Body of pancreas (tissue), 4 donors: ENCODE results near the gene RNLS. TPM values are rescaled to one million over a fixed set of nuclear protein-coding genes. Genes with fewer than 3 reads are reported as not detected.

Source experiments
- ATAC-seq: fragments of 150-250 bp; one replicate; pipeline ENCODE4 v1.9.1; 2016
- DNase-seq, 4 donors: peaks; one replicate each; pipeline ENCODE4 v3.0.0-alpha.2; 2019
- H3K27ac ChIP-seq, 4 donors: fragments of 200-600 bp; sonication (generic); 1 replicate in 3 of 4; 2 replicates in 1 of 4; pipeline versions ENCODE4 v1.5.1 to v1.6.1; 2016 to 2019; ENCODE audit warnings: mild to moderate bottlenecking in 1 of 4, mixed read lengths in 1 of 4, moderate library complexity in 1 of 4
- H3K27me3 ChIP-seq, 2 donors: fragments of 200-600 bp; sonication (generic); one replicate each; pipeline ENCODE4 v1.6.0; 2016; ENCODE audit warnings: mild to moderate bottlenecking in 1 of 2
- H3K36me3 ChIP-seq, 2 donors: fragments of 200-600 bp; sonication (generic); replicated peaks in 1 of 2; 2 replicates each; pipeline ENCODE4 v1.5.1; 2016; ENCODE audit warnings: low read depth in 2 of 2; ENCODE audit not compliant: insufficient read depth in 1 of 2
- H3K4me1 ChIP-seq: fragments of 200-600 bp; sonication (generic); one replicate; pipeline ENCODE4 v1.6.0; 2016
- H3K4me3 ChIP-seq, 2 donors: fragments of 200-600 bp; sonication (generic); 1 replicate in 1 of 2; 2 replicates in 1 of 2; pipeline ENCODE4 v1.5.1; 2016 to 2019
- H3K9me3 ChIP-seq, 3 donors: fragments of 200-600 bp; sonication (generic); 1 replicate in 2 of 3; 2 replicates in 1 of 3; pipeline ENCODE4 v1.5.1; 2016
- CTCF ChIP-seq, 7 experiments: fragments of 450-650 bp in 4 of 7; fragments of 200-600 bp in 3 of 7; sonication (generic) in 3 of 7; IDR thresholded peaks; one replicate each; pipeline ENCODE4 v1.5.1; 2016 to 2019; ENCODE audit warnings: antibody characterized with exemption in 7 of 7
- POLR2A ChIP-seq, 3 donors: fragments of 450-650 bp; IDR thresholded peaks; one replicate each; pipeline ENCODE4 v1.6.1; 2016; ENCODE audit warnings: antibody characterized with exemption in 3 of 3, mild to moderate bottlenecking in 2 of 3
- WGBS, 2 donors: methylation state at CpG; one replicate each; pipeline ENCODE4 v1.1.5; 2017; 5-methylcytosine and 5-hydroxymethylcytosine counted together
- intact Hi-C: fragments of 100-400 bp; cut with DNase I; formaldehyde crosslinking; loops from one replicate; pipeline ENCODE4 v1.15.1; 2023
- total RNA-seq, 2 donors: library from RNA; depleted of rRNA; stranded (reverse); fragments of >200 nt; gene quantifications; one replicate each; pipeline ENCODE4 v1.1.0, GENCODE V29; 2016

RNLS gene
- total RNA-seq, 2 donors from 2014 or later, result 7.9 to 26.5 TPM

DNA sequence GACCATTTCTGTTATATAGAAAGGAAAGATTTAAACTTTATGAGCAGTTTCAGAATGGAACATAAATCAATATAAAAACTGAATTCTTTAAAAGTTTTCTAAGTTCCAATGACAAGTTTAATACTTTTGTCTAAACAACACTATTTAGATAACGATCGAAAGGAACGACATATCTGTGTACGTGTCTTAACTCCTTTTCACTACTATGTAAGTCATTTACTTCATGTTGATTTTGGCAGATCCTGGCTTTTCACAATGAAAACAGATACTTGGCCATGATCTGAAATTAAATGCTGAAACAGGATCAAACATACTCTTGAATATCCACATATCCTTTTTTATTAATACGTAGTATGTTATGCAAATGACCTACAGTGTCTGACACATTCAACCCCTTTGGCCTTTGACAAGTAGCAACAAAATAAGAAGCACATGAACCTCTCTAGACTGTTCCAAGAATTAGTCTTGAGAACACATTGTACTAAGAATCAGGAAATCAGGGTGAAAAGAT, 41.9 kb downstream of the RNLS start:
- no peak overlapping the region for H3K4me3 ChIP-seq
- H3K4me1 ChIP-seq, result peaks cover 21% of the 10 kb centered on the region
- no peaks in the 10 kb centered on the region for H3K9me3 ChIP-seq
- intact Hi-C loops, result loop anchor here (10.0 kb wide), 1 partner anchor 426 kb away; no protein-coding TSS in a partner anchor
- ATAC-seq, result peak; percentile 69
- peak overlapping the region in 2 of 4 donors; percentile 18 to 48 for H3K27ac ChIP-seq
- TF ChIP-seq CTCF (IDR thresholded peaks at IDR 0.05) (no peak), POLR2A (IDR thresholded peaks at IDR 0.05) (no peak)
- WGBS, 2 donors, result 21 to 23% methylated on average over 5 of the region's 5 CpGs
- H3K27me3 ChIP-seq, result no peaks in the 10 kb centered on the region
- H3K36me3 ChIP-seq, result no peaks in the 10 kb centered on the region
- no peak for DNase-seq

DNA sequence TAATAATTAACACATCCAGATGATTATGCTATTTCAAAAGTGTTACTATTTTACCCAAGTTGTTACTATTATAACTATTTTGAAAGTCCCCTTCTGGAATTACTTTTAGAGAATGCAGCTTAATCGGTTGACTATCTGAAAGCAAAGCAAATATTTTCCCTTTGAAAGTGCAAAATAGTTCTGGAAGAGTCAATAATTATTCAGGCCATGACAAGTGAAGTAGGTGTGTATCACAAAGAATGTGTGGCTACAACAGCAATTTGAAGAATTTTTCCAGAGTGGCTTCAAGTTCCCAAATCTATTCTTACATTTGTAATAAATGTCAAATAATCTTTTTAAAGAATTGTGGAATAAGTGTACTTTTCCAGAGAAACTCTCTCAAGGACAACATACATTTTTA, 42.8 kb downstream of the RNLS start:
- H3K4me1 ChIP-seq, result peaks cover 21% of the 10 kb centered on the region
- 6 to 17% methylated on average over 1 of the region's 1 CpG for WGBS, 2 donors
- no peak overlapping the region for H3K4me3 ChIP-seq
- intact Hi-C loops, result loop anchor here (10.0 kb wide), 1 partner anchor 426 kb away; no protein-coding TSS in a partner anchor
- H3K27ac ChIP-seq, result peak overlapping the region in 1 of 4 donors; percentile 48
- ATAC-seq (no peak), DNase-seq (no peak)
- no peak for TF ChIP-seq POLR2A (IDR thresholded peaks at IDR 0.05)
- TF ChIP-seq CTCF (IDR thresholded peaks at IDR 0.05), result no peak
- no peaks in the 10 kb centered on the region for H3K27me3 ChIP-seq
- no peaks in the 10 kb centered on the region for H3K9me3 ChIP-seq
- H3K36me3 ChIP-seq, result no peaks in the 10 kb centered on the region

- peak; percentile 33 for ATAC-seq
- TF ChIP-seq POLR2A (IDR thresholded peaks at IDR 0.05), result no peak
- TF ChIP-seq CTCF (IDR thresholded peaks at IDR 0.05), result no peak
- no peaks in the 10 kb centered on the region for H3K27me3 ChIP-seq
- no peak for DNase-seq
- H3K4me3 ChIP-seq, result no peak overlapping the region
- H3K27ac ChIP-seq, result peak overlapping the region in 1 of 4 donors; percentile 13
- WGBS, 2 donors, result 34 to 48% methylated on average over 2 of the region's 2 CpGs
- intact Hi-C loops, result no loop called here
- H3K4me1 ChIP-seq, result peaks cover 21% of the 10 kb centered on the region
- H3K9me3 ChIP-seq, result no peaks in the 10 kb centered on the region
- no peaks in the 10 kb centered on the region for H3K36me3 ChIP-seq
Measured at GRCh38 chr10:88538048-88538447, 45.1 kb downstream of the RNLS start.

GRCh38 chr10:88537322-88537721, 45.8 kb downstream of the RNLS start:
- WGBS, 2 donors, result 82 to 91% methylated on average over 2 of the region's 2 CpGs
- Histone ChIP-seq H3K9me3 (no peaks in the 10 kb centered on the region), H3K27ac (peak overlapping the region in 1 of 4 donors; percentile 13), H3K4me1 (peaks cover 21% of the 10 kb centered on the region), H3K27me3 (no peaks in the 10 kb centered on the region), H3K36me3 (no peaks in the 10 kb centered on the region), H3K4me3 (no peak overlapping the region)
- TF ChIP-seq POLR2A (IDR thresholded peaks at IDR 0.05) (no peak), CTCF (IDR thresholded peaks at IDR 0.05) (no peak)
- no peak for ATAC-seq
- intact Hi-C loops, result no loop called here
- no peak for DNase-seq

DNA sequence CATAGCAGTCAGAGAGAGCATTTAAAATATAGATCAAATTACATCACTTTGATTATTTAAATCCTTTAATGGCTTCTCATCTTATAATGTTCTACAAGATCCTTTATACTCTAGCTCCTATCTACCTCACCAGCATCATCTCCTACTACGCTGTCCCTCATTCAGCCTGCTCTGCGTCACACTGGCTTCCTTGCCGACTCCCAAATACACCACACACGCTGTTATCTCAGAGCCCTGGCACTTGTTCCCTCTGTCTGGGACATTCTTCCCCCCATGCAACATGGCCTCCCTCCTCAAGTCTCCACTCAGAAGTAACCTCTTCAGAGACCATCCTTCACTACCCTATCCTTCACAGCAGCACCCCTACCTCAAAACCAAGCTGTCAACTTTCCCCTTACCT, 46.7 kb downstream of the RNLS start:
- TF ChIP-seq CTCF (IDR thresholded peaks at IDR 0.05) (no peak), POLR2A (IDR thresholded peaks at IDR 0.05) (no peak)
- WGBS, 2 donors, result 49 to 86% methylated on average over 4 of the region's 4 CpGs

More for the DNA sequence above, 46.7 kb downstream of the RNLS start:
- Histone ChIP-seq H3K9me3 (no peaks in the 10 kb centered on the region), H3K4me1 (peaks cover 16% of the 10 kb centered on the region), H3K27me3 (no peaks in the 10 kb centered on the region), H3K36me3 (no peaks in the 10 kb centered on the region), H3K4me3 (no peak overlapping the region), H3K27ac (no peak overlapping the region)
- no peak for DNase-seq
- ATAC-seq, result no peak
- intact Hi-C loops, result no loop called here
